COLO829 (cell line): ENCODE measurements around the gene SH2D5.

ENCODE experiments used
- DNase-seq: peaks from one replicate; pipeline ENCODE4 v3.0.0; 2012; ENCODE audit warnings: low spot score

SH2D5 gene

GRCh38 chr1:20713440-20713839, 19.1 kb downstream of the SH2D5 start:
- no peak for DNase-seq

- DNase-seq: no peak
Measured at GRCh38 chr1:20712215-20712577, 20.3 kb downstream of the SH2D5 start.

- DNase-seq: no peak
Measured at GRCh38 chr1:20711285-20712214, 21.0 kb downstream of the SH2D5 start.

GRCh38 chr1:20710469-20711284, 21.8 kb downstream of the SH2D5 start:
- no peak for DNase-seq

GRCh38 chr1:20709868-20710267, 22.6 kb downstream of the SH2D5 start:
- DNase-seq: no peak

GRCh38 chr1:20708891-20709290, 23.6 kb downstream of the SH2D5 start:
- no peak for DNase-seq

GRCh38 chr1:20708057-20708456, 24.4 kb downstream of the SH2D5 start:
- no peak for DNase-seq

- no peak for DNase-seq
Measured at GRCh38 chr1:20706841-20707240, 25.7 kb downstream of the SH2D5 start.

GRCh38 chr1:20705203-20705755, 27.2 kb downstream of the SH2D5 start:
- no peak for DNase-seq

- no peak for DNase-seq
Measured at GRCh38 chr1:20704390-20705202, 27.9 kb downstream of the SH2D5 start.

GRCh38 chr1:20703124-20703756, 29.3 kb downstream of the SH2D5 start:
- DNase-seq: no peak

GRCh38 chr1:20702416-20702815, 30.1 kb downstream of the SH2D5 start:
- DNase-seq: no peak

GRCh38 chr1:20701847-20702246, 30.7 kb downstream of the SH2D5 start:
- no peak for DNase-seq

GRCh38 chr1:20701446-20701845, 31.1 kb downstream of the SH2D5 start:
- no peak for DNase-seq

GRCh38 chr1:20700636-20701215, 31.8 kb downstream of the SH2D5 start:
- DNase-seq: no peak

- no peak for DNase-seq
Measured at GRCh38 chr1:20699558-20699957, 32.9 kb downstream of the SH2D5 start.

- DNase-seq: peak; percentile 18
Measured at GRCh38 chr1:20698195-20698910, 34.1 kb downstream of the SH2D5 start.

GRCh38 chr1:20697563-20697962, 34.9 kb downstream of the SH2D5 start:
- DNase-seq: no peak

- peak; percentile 75 for DNase-seq
Measured at GRCh38 chr1:20696397-20697333, 35.8 kb downstream of the SH2D5 start.
